DMS 273 (cell line): ENCODE data around the gene SCMH1.

ENCODE experiments used
- DNase-seq: peaks from one replicate; lab custom pipeline; 2025; ENCODE audit not compliant: unreplicated experiment; lab: John Stamatoyannopoulos, UW

The SCMH1 gene

DNA sequence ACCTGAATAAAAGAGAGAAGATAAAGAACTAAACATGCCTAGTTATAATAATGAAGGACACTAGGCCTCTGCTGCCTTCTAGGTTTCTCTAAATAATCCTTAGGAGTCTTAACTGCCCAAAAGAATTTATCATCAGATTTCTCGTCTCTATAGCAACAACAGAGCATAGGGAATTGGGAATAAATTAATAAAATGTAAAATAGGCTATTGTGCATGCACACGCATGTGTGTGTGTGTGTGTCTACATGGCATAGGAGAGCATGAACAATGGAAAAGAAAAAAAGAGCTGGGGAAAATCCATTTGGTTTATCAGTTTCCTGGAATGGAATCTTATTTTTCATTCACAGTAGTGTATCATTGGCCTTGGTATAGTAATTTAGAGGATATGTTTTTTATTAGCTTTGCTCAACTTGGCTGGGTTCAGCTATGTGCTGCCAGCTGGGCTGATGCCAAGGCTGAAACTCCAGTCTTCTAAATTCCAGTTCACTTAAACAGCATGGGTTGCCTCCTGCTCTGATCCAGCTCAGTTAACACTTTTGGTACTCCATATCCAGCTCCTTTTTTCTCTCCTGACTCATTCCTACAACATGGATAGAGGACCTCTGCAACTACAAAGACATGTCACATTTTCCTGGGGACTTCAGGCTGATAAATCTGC lies 140.0 kb downstream of the SCMH1 start:
- DNase-seq = peak; percentile 100

- DNase-seq = no peak
Measured at GRCh38 chr1:41101076-41101475, 141.0 kb downstream of the SCMH1 start.

GRCh38 chr1:41100170-41100569 lies 141.9 kb downstream of the SCMH1 start:
- DNase-seq = no peak

GRCh38 chr1:41098730-41099460 lies 143.2 kb downstream of the SCMH1 start:
- DNase-seq = no peak

DNA sequence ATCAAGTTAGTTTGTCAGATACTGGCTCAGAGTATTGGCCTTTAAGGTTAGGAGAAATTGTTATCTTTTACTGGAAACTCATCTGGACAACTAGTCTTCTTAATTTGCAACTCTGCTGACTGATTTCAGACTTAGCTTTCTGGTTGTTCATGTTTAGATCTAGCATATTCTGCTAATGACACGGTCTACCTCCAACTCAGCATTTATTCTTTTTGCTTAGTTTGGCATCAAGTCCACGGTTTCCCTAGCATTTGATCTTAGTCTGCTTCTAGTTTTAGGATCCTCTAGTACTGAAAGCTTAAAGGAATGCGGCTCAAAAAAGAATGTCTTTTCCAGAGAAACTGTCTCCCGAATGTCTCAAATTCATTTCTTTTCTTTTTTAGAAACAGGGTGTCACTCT lies 145.0 kb downstream of the SCMH1 start:
- DNase-seq = no peak

DNA sequence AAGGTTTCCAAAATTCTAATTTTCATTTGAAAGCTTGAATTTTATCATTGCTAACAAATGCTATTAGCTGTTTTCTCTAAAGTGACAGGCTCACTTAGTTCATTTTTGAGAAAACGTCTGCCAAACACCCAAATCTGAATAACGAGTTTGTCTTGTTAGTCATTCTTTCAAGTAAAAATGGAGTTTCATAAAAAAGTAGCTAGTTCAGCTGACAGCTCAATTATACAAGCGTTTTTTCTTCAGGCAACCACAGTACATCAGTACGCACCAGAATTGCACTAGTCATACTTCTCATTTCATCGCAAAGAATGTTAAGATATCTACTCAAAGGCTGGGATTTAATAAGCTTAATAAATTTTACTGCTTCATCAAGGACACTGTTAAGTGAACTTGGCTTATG lies 148.3 kb downstream of the SCMH1 start:
- DNase-seq = no peak

DNA sequence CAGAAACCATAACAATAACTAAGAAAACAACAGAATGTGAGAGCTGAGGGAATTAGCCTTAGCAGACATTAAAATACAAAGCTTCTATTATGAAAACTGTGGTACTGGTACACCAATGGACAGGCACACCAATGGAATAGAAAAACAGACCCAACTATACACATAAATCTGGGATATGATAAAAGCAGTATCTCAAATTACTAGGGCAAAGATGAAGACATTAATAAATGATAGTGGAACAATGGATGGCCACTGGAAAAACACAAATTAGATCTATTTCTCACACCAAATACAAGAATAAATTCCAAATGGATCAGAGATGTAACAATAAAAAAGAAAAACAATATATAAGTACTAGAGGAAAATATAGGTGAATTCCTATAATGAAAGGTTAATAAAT lies 155.2 kb downstream of the SCMH1 start:
- no peak for DNase-seq

- DNase-seq = no peak
Measured at GRCh38 chr1:41078616-41079015, 163.5 kb downstream of the SCMH1 start.

DNA sequence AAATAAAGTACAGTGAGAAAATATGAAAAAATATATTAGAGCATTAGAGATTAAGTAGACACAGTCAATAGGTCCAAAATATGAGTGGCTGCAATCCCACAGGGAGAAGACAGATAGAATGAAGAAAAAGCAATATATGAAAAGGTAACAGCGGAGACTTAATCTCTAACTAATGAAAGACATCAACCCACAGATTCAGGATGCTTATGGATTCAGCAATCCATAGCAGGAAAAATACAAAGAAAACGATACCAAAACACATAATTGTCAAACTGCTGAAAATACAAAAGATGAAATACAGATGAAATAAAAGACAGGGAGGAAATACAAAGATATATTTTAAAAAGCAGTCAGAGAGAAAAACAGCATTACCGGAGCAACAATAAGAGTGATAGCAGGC lies 163.9 kb downstream of the SCMH1 start:
- DNase-seq = no peak

DNA sequence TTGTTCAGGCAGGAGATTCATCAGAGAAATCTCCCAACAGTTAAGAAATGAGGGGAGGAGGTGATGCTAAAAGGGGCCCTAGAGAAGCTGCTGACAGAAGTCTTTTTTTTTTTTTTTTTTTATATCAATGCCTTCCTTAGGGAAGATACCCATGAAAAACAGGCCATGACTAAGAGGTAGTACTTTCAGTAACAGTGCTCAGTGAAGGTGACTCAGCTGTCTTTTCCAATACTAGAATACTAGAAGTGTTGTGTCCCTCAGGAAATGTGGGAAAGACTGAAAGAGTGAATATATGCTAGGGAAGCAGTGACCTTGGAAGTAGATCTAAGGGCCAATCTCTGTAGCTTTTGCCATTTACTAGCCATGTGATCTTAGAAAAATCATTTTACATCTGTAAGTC lies 168.1 kb downstream of the SCMH1 start:
- DNase-seq = no peak

GRCh38 chr1:41072051-41072450 lies 170.1 kb downstream of the SCMH1 start:
- no peak for DNase-seq

DNA sequence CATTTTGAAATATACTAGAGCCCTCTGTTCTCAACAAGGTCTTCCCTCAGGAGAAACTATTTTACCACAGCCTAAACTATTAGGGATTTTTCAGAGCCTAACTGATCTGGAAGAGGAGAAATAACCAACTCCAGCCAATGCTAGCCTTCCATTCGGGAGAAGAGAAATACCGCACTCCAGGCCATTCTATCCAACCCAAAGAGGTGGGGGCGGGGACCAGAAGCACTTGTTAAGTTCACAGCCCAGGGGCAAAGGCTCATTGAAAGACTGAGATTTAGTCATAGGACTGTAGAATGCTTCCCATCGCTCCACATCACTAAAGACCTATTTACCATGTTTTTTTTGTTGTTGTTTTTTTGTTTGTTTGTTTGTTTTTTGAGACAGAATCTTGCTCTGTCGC lies 185.2 kb downstream of the SCMH1 start:
- DNase-seq = no peak

DNA sequence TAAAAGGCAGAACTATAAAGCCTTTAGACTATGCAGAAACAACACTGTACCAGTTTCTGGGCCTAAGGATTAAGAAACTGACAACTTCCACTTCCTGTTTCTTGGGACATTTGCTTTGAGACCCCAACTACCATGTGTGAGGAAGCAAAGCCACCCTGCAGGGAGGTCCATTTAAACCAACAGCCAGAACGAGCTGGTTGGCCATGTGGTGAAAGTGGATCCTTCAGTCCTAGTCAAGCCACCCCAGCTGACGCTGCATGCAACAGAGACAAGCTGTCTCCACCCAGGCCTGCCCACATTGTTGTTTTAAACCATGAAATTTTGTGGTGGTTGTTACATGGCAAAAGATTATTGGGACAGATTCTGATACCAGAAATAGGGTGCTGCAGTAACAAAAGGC lies 188.8 kb downstream of the SCMH1 start:
- DNase-seq = peak; percentile 88

GRCh38 chr1:41051022-41051421 lies 191.1 kb downstream of the SCMH1 start:
- no peak for DNase-seq

GRCh38 chr1:41048540-41048939 lies 193.6 kb downstream of the SCMH1 start:
- no peak for DNase-seq

GRCh38 chr1:41046347-41046775 lies 195.7 kb downstream of the SCMH1 start:
- no peak for DNase-seq

DNA sequence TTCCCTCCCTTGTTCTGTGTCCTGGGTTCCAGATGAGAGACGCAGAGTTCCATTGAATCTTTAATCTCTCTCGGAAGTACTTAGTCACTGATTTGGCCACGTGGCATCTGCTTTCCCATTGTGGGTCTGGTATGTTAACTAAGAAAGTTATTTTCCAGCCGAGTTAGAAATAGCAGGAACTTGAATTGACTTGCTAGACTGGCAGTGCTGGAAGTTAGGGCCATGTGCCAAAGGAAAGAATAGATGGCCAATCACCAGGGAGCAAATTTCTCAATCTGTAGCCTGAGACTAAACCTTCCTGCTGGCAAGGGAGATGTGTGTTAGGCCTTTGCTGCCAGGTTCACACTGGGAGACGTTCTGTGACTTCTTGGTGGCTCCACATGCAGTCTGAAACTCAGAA lies 196.4 kb downstream of the SCMH1 start:
- DNase-seq = peak; percentile 90

GRCh38 chr1:41044187-41044586 lies 197.9 kb downstream of the SCMH1 start:
- no peak for DNase-seq

GRCh38 chr1:41041614-41042270 lies 200.4 kb downstream of the SCMH1 start:
- DNase-seq = no peak

GRCh38 chr1:41038110-41038509 lies 204.0 kb downstream of the SCMH1 start:
- DNase-seq = peak; percentile 88

DNA sequence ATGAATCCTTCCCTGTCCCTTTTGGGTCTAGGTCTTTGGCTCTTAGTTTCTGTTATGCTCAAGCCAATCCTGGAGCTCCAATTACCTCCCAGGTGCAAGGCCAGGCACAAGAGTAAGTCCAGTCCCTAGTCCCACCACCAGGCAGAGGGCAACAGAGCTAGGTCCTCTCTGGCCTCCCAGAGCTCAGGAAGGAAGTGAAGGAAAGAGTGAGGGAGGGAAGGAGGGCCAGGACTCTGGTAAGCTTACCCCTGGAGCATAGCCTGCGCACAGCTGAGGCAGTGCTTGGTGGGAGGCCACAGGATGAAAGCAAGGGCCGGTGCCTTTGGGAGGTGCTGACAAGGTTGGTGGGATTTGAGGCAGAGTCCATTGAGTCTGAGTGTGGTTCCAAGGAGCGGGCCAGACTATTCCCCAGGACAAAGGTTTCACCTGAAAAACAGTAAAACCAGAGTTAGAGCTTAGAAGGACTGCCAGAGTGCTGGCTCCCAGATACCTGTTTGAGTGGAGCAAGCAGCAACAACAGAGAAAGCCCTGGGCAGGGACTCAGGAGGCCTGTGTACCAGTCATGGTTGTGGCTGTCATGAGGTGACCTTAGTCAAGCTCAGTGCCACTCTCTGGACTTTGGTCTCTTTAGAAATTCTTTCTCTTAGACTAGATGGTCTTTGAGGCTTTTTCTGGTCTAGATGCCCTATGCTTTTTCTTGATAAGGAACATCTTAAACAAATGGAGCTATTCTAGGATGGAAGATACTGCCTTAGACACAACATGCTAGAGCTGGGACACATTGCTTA lies 204.8 kb downstream of the SCMH1 start:
- DNase-seq = no peak
